ENCODE results near the gene HDAC5.
A peak's percentile ranks its signal among the peaks of the same experiment; 100 is the strongest.

The HDAC5 gene

GRCh38 chr17:44086364-44087311, 36.8 kb downstream of the HDAC5 start:
- DNase-seq = no peak

- no peak for DNase-seq
Observed at GRCh38 chr17:44085908-44086307, 37.5 kb downstream of the HDAC5 start.

- DNase-seq = no peak
Observed at GRCh38 chr17:44084921-44085320, 38.5 kb downstream of the HDAC5 start.

- DNase-seq = no peak
Observed at GRCh38 chr17:44084131-44084538, 39.3 kb downstream of the HDAC5 start.

GRCh38 chr17:44083250-44083849, 40.1 kb downstream of the HDAC5 start:
- no peak for DNase-seq

GRCh38 chr17:44082256-44082927, 41.0 kb downstream of the HDAC5 start:
- no peak for DNase-seq

- DNase-seq = no peak
Observed at GRCh38 chr17:44081681-44082080, 41.8 kb downstream of the HDAC5 start.

- DNase-seq = no peak
Observed at GRCh38 chr17:44079877-44080821, 43.3 kb downstream of the HDAC5 start.

GRCh38 chr17:44078412-44078811, 45.0 kb downstream of the HDAC5 start:
- no peak for DNase-seq

- peak; percentile 43 for DNase-seq
Observed at GRCh38 chr17:44077595-44077909, 45.9 kb downstream of the HDAC5 start.

- no peak for DNase-seq
Observed at GRCh38 chr17:44076716-44077594, 46.5 kb downstream of the HDAC5 start.

- DNase-seq = no peak
Observed at GRCh38 chr17:44075598-44076293, 47.7 kb downstream of the HDAC5 start.

- no peak for DNase-seq
Observed at GRCh38 chr17:44074911-44075285, 48.5 kb downstream of the HDAC5 start.

- no peak for DNase-seq
Observed at GRCh38 chr17:44074231-44074910, 49.1 kb downstream of the HDAC5 start.

GRCh38 chr17:44071772-44072171, 51.7 kb downstream of the HDAC5 start:
- DNase-seq = no peak

- DNase-seq = no peak
Observed at GRCh38 chr17:44071198-44071520, 52.3 kb downstream of the HDAC5 start.

GRCh38 chr17:44070455-44071197, 52.8 kb downstream of the HDAC5 start, which contains the start of gene G6PC3:
Gene G6PC3 (plus strand): TSS chr17:44070735. CDS start chr17:44070966, 231 bp downstream.
- peak; percentile 62 for DNase-seq

- no peak for DNase-seq
Observed at GRCh38 chr17:44069974-44070454, 53.4 kb downstream of the HDAC5 start.

- DNase-seq = no peak
Observed at GRCh38 chr17:44067545-44067940, 55.9 kb downstream of the HDAC5 start.
